ENCODE data around the gene CARD9.

DNA sequence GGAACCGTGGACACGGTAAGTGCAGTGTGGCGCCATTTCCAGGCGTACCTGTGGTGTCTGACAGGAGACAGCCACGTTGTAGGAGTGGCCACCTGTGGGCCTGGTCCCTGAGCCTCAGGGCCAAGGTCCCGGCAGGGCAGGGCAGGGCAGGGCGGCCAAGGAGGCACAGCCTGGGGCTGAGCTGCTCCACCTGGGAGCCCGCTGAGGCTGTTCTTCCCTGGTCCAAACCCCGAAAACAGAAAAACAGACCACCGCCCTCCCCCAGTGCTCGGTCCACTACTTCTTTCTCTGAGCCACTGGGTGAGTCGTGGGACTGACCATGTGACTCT lies 45.6 kb upstream of the CARD9 start:
- TF ChIP-seq, protein P1, sequence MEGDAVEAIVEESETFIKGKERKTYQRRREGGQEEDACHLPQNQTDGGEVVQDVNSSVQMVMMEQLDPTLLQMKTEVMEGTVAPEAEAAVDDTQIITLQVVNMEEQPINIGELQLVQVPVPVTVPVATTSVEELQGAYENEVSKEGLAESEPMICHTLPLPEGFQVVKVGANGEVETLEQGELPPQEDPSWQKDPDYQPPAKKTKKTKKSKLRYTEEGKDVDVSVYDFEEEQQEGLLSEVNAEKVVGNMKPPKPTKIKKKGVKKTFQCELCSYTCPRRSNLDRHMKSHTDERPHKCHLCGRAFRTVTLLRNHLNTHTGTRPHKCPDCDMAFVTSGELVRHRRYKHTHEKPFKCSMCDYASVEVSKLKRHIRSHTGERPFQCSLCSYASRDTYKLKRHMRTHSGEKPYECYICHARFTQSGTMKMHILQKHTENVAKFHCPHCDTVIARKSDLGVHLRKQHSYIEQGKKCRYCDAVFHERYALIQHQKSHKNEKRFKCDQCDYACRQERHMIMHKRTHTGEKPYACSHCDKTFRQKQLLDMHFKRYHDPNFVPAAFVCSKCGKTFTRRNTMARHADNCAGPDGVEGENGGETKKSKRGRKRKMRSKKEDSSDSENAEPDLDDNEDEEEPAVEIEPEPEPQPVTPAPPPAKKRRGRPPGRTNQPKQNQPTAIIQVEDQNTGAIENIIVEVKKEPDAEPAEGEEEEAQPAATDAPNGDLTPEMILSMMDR (IDR thresholded peaks at IDR 0.05), result no peak
- TF ChIP-seq POLR2A (IDR thresholded peaks at IDR 0.05), result no peak
